G401 (cell line): ENCODE measurements around the gene OR2A5. TPM values are rescaled to one million over a fixed set of nuclear protein-coding genes. Genes with fewer than 3 reads are reported as not detected.

ENCODE experiments used
- DNase-seq: peaks from one replicate; pipeline ENCODE4 v3.0.0-alpha.2; 2015; ENCODE audit warnings: low spot score
- in situ Hi-C: cut with HindIII; loops from 2 replicates; pipeline ENCODE4 v1.10.0; 2016; ENCODE audit warnings: low sequenced_read_pairs, mixed read lengths
- total RNA-seq: library from RNA; depleted of rRNA; stranded (reverse); fragments of >200 nt; shearing (Covaris generic); gene quantifications from 2 replicates; pipeline ENCODE4 v1.2.3, GENCODE V29; 2014; rRNA removed

Gene OR2A5
- total RNA-seq, 1 experiment from 2014 or later: not detected

DNA sequence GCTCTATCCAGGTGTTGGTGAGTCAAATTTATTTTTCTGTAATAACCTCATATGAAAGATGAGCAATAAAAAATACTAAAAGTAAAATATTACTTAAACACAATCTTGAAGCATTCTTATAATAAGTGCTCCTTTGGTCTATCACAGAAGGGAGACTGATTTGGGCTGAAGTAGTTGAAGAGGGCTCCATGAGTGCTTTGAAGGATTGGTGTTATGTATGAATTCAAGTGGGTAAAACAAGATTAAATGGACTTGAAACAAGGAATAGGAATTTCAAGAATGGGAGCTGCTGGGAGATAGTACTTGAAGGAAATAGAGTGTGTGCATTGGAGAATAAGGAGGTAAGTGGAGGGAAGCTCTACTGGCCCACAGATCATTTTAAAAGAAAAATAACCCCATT lies 53.3 kb downstream of the OR2A5 start:
- no peak for DNase-seq

DNA sequence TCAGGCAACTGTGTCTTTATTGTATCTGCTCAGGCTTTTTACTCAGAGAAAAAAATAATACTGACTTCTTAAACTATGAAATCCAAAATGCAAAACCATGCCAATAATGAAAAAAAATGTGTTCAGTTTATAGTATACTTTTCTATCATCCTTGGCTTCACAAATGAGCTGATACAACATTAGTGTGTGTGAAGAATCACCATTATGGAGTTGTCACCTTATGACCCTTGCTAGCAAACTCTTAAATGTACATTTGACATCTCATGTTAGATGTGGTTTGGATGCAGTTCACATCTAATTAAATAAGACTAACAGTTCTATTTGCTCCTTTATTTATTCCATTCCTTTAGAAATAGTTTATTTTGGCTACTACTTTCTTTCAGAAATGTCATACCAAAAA lies 56.5 kb downstream of the OR2A5 start:
- in situ Hi-C loops: no loop called here
- DNase-seq: no peak

More for the DNA sequence above, 53.3 kb downstream of the OR2A5 start:
- in situ Hi-C loops: no loop called here

Other genes starting within 250 kb of the OR2A5 start
- 32.3 and 33.7 TPM in 2 replicates for gene TCAF1, start 146.8 kb upstream of the OR2A5 start, total RNA-seq
- gene OR2F2, start 113.7 kb upstream of the OR2A5 start, total RNA-seq: not detected in 2 replicates
- gene OR2F1, start 94.1 kb upstream of the OR2A5 start, total RNA-seq: not detected in 2 replicates
- not detected in 2 replicates for gene OR6B1, start 48.6 kb upstream of the OR2A5 start, total RNA-seq
- gene OR2A25, start 20.9 kb downstream of the OR2A5 start, total RNA-seq: not detected in 2 replicates
- not detected in 2 replicates for gene OR2A12, start 37.3 kb downstream of the OR2A5 start, total RNA-seq
- not detected in 2 replicates for gene OR2A2, start 60.6 kb downstream of the OR2A5 start, total RNA-seq
- gene OR2A14, start 74.2 kb downstream of the OR2A5 start, total RNA-seq: not detected in 2 replicates
- not detected in 2 replicates for gene CTAGE4, start 134.5 kb downstream of the OR2A5 start, total RNA-seq
- gene ARHGEF35, start 146.9 kb downstream of the OR2A5 start, total RNA-seq: not detected in 2 replicates
- gene OR2A42, start 190.7 kb downstream of the OR2A5 start, total RNA-seq: not detected in 2 replicates
- not detected in 2 replicates for gene OR2A7, start 215.8 kb downstream of the OR2A5 start, total RNA-seq
- gene CTAGE8, start 220.3 kb downstream of the OR2A5 start, total RNA-seq: not detected in 2 replicates